AG09309 (cell line): ENCODE data around the gene ANKRD10.
A peak's percentile ranks its signal among the peaks of the same experiment; 100 is the strongest.
"Not testable (repeated sequence)": the region's sequence is repeated elsewhere in the genome, so short reads cannot be mapped to it uniquely, and the experiment has no call there.

Experiments
- DNase-seq: peaks from one replicate; pipeline ENCODE4 v3.0.0-alpha.2; 2010; ENCODE audit warnings: low read depth
- H3K4me3 ChIP-seq: 2 replicates; pipeline ENCODE4 v1.5.1; 2011; ENCODE audit warnings: mild to moderate bottlenecking, low read depth, low read length, moderate library complexity; ENCODE audit not compliant: control insufficient read depth
- CTCF ChIP-seq: IDR thresholded peaks from 2 replicates; pipeline ENCODE4 v1.5.1; 2011; ENCODE audit warnings: mild to moderate bottlenecking, low read depth, low read length, inconsistent platforms; ENCODE audit not compliant: insufficient read depth, control insufficient read depth; ENCODE audit errors: missing control alignments

The ANKRD10 gene

GRCh38 chr13:110950356-110950755, 35.5 kb upstream of the ANKRD10 start:
- DNase-seq = no peak
- no peak for TF ChIP-seq CTCF
- H3K4me3 ChIP-seq = no peak overlapping the region

GRCh38 chr13:110949628-110950027, 34.8 kb upstream of the ANKRD10 start:
- no peak overlapping the region for H3K4me3 ChIP-seq
- no peak for TF ChIP-seq CTCF
- no peak for DNase-seq

DNA sequence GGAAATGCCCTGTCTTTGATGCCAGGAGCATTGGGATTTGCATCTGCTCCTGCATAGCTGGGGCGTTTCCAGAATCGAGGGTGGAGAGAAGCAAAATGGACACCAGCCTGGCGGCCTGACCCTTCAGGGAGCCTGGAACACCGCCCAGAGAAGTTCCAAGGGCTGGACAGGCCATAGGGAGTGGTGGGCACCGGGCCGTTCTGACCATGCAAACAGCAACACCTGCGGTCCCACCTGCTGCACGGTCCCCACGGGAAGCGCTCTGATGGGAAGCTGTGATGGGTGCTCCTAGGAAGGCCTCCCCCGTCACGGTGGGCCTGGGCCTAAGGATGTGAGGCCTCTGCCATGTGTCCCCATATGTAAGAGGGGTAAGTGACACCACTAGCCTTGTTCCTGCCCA, 34.2 kb upstream of the ANKRD10 start:
- no peak for TF ChIP-seq CTCF
- no peak for DNase-seq
- no peak overlapping the region for H3K4me3 ChIP-seq

- not testable (repeated sequence) for H3K4me3 ChIP-seq, DNase-seq
These were observed 32.5 kb upstream of the ANKRD10 start for GRCh38 chr13:110947338-110947737.

- no peak for DNase-seq
These were observed 31.2 kb upstream of the ANKRD10 start for GRCh38 chr13:110945928-110946570.

GRCh38 chr13:110944968-110945927, 30.4 kb upstream of the ANKRD10 start:
- TF ChIP-seq CTCF = no peak
- no peak for DNase-seq
- H3K4me3 ChIP-seq = no peak overlapping the region

More at GRCh38 chr13:110945928-110946570, 31.2 kb upstream of the ANKRD10 start:
- TF ChIP-seq CTCF = no peak
- no peak overlapping the region for H3K4me3 ChIP-seq

DNA sequence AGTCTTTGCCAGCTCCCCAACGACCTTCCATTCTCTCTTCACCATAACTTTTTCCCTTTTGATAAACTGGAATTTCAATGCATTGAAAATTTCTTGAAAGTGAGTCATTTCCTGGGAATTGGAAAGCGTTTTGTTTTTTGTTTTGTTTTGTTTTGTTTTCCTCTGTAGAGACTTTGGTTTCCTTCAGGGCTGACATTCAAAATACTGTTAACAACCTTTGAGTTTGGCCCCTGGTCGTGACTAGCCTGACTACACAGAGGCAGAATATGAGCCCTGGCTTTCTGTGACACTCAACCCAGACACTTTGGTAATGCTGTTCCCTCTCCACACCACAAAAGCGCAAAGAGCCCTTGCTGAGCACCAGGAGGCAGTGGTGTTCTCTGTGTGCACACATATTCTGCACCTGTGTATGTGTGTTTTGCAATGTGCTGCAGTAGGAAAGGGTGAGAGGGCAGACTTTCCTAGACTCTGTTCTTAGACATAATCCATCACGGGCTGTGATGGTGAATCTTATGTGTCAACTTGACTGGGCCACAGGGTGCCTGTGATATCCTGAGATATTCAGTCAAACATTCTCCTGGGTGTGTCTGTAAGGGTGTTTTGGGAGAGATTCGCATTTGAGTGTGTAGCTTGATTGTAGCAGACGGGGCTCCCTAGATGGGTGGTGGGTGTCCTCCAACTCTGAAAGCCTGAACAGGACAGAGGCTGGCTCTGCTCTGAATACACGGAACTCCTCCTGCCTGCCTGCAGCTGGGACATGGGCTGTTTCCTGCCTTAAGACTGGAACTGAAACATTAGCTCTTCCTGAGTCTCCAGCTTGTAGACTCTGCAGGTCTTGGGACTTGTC, 29.5 kb upstream of the ANKRD10 start:
- peak; percentile 31 for DNase-seq
- no peak overlapping the region for H3K4me3 ChIP-seq
- TF ChIP-seq CTCF = peak; percentile 82
